ENCODE data around the gene SLC5A12. TPM values are rescaled to one million over a fixed set of nuclear protein-coding genes. Genes with fewer than 3 reads are reported as not detected.

Gene SLC5A12
- total and polyA plus RNA-seq, 2 of the 4 experiments (the other 2 are of a cell fraction) = not detected

GRCh38 chr11:26622181-26622580, 99.7 kb downstream of the SLC5A12 start:
- no CpG with 5 or more reads among the region's 2 CpGs for WGBS, 2 experiments (ENCODE audit: extremely low coverage in 2 of 2, insufficient read length in 1 of 2)
- TF ChIP-seq POLR2A (IDR thresholded peaks at IDR 0.05; ENCODE audit: low read depth, low read length) = no peak
- TF ChIP-seq BHLHE40 (IDR thresholded peaks at IDR 0.05; ENCODE audit: low read depth, low read length) = no peak
- TF ChIP-seq MXI1 (IDR thresholded peaks at IDR 0.05; ENCODE audit: borderline replicate concordance, low read depth, low read length) = no peak
- no peak for TF ChIP-seq FOS (IDR thresholded peaks at IDR 0.05; ENCODE audit: low read depth, low read length)
- TF ChIP-seq SMC3 (IDR thresholded peaks at IDR 0.05; ENCODE audit: low read depth, low read length) = no peak
- TF ChIP-seq CHD1 (IDR thresholded peaks at IDR 0.05; ENCODE audit: low read depth, low read length) = no peak
- no peak for TF ChIP-seq ELK1 (IDR thresholded peaks at IDR 0.05; ENCODE audit: borderline replicate concordance, low read depth, low read length)
- TF ChIP-seq MAZ (IDR thresholded peaks at IDR 0.05; ENCODE audit: borderline replicate concordance, low read depth, low read length) = no peak
- TF ChIP-seq RCOR1 (IDR thresholded peaks at IDR 0.05; ENCODE audit: insufficient replicate concordance, low read length) = no peak
- no peak for TF ChIP-seq CEBPB (IDR thresholded peaks at IDR 0.05; ENCODE audit: low read depth, low read length)
- no peak for TF ChIP-seq RAD21 (IDR thresholded peaks at IDR 0.05; ENCODE audit: low read length)
- no peak for TF ChIP-seq USF2 (IDR thresholded peaks at IDR 0.05; ENCODE audit: low read depth, low read length)
- H2AFZ ChIP-seq (replicated peaks; ENCODE audit: low read length, poor library complexity) = no peak overlapping the region

More at GRCh38 chr11:26622181-26622580, 99.7 kb downstream of the SLC5A12 start:
- intact Hi-C loops (cut with micrococcal nuclease) (no loop called here), in situ Hi-C loops (cut with MboI; ENCODE audit: low sequenced_read_pairs) (no loop called here), dilution Hi-C loops (cut with HindIII; ENCODE audit: low sequenced_read_pairs, unreplicated experiment) (no loop called here)
- no peak overlapping the region for H4K8ac ChIP-seq (ENCODE audit: low read depth in 2 of 2, low read length in 2 of 2)
- no peak for ATAC-seq (ENCODE audit: low read depth)
- H2BK5ac ChIP-seq (ENCODE audit: low read depth, low read length, poor library complexity, severe bottlenecking) = no peak overlapping the region
- no peaks in the 10 kb centered on the region for H3K9me1 ChIP-seq (ENCODE audit: insufficient read depth, low read length)
- H3K9ac ChIP-seq (ENCODE audit: low read depth, low read length) = no peak overlapping the region
- H2BK20ac ChIP-seq (ENCODE audit: low read depth, low read length) = no peak overlapping the region
- no peaks in the 10 kb centered on the region for H4K20me1 ChIP-seq (ENCODE audit: insufficient read depth, low read length)
- ChIA-PET POLR2A (ENCODE audit: unreplicated experiment) (no interaction called here), CTCF (no interaction called here)
- no peak overlapping the region for H2BK15ac ChIP-seq (ENCODE audit: low read depth, low read length)
- no peaks in the 10 kb centered on the region for H3K4me1 ChIP-seq (ENCODE audit: control insufficient read depth, insufficient read depth, low read length)
- BruUV-seq (replicated peaks) = no TSS peak
- H3K14ac ChIP-seq (replicated peaks; ENCODE audit: low read depth, low read length) = no peak overlapping the region
- H2BK120ac ChIP-seq (ENCODE audit: low read depth, low read length) = no peak overlapping the region
- no peak overlapping the region for H2AK9ac ChIP-seq (replicated peaks; ENCODE audit: low read depth, low read length, poor library complexity)
- H3K18ac ChIP-seq (ENCODE audit: low read depth, low read length) = no peak overlapping the region
- no peak overlapping the region for H3K4me3 ChIP-seq (ENCODE audit: insufficient read depth, low read depth, low read length)
- H3K4ac ChIP-seq (ENCODE audit: low read depth, low read length) = no peak overlapping the region
- no peak overlapping the region for H4K5ac ChIP-seq (ENCODE audit: low read depth, low read length)
- no peak for DNase-seq
- no peak overlapping the region for H3K27ac ChIP-seq (ENCODE audit: insufficient read depth, low read length)
- H3K9me3 ChIP-seq (ENCODE audit: control insufficient read depth, insufficient read depth, low read length) = no peaks in the 10 kb centered on the region
- no peaks in the 10 kb centered on the region for H3K36me3 ChIP-seq (ENCODE audit: control insufficient read depth, insufficient read depth, low read length)
- no peak overlapping the region for H4K91ac ChIP-seq (ENCODE audit: insufficient read depth, low read depth, low read length)
- H3K56ac ChIP-seq (ENCODE audit: extremely low read depth, insufficient read depth, low read length) = no peak overlapping the region
- no peak overlapping the region for H2AK5ac ChIP-seq (ENCODE audit: low read depth, low read length)
- no peaks in the 10 kb centered on the region for H3K27me3 ChIP-seq (ENCODE audit: control insufficient read depth, insufficient read depth, low read length)
- no peak overlapping the region for H3K4me2 ChIP-seq (ENCODE audit: low read depth, low read length)
- H3K23ac ChIP-seq (ENCODE audit: low read depth, low read length) = no peak overlapping the region
- no peaks in the 10 kb centered on the region for H3K79me1 ChIP-seq (ENCODE audit: low read depth in 1 of 2, low read length in 2 of 2)

Data from IMR-90 (cell line).